Hepatocyte (in vitro differentiated cells): Measurements from ENCODE around the gene KDELR3. TPM values are rescaled to one million over a fixed set of nuclear protein-coding genes. Genes with fewer than 3 reads are reported as not detected.

Experiments used
- DNase-seq: peaks from one replicate; pipeline ENCODE4 v3.0.0-alpha.2; 2016; ENCODE audit warnings: low spot score
- H2AFZ ChIP-seq: fragments of 200-600 bp; sonication (generic); 2 replicates; pipeline ENCODE4 v1.6.0; 2016; ENCODE audit warnings: antibody characterized with exemption, mild to moderate bottlenecking
- H3K27ac ChIP-seq: fragments of 200-600 bp; sonication (generic); 2 replicates; pipeline ENCODE4 v1.5.1; 2016; ENCODE audit warnings: mild to moderate bottlenecking
- H3K27me3 ChIP-seq: fragments of 200-600 bp; sonication (generic); 2 replicates; pipeline ENCODE4 v1.6.1; 2016
- H3K36me3 ChIP-seq: fragments of 200-600 bp; sonication (generic); replicated peaks from 2 replicates; pipeline ENCODE4 v1.5.1; 2016; ENCODE audit warnings: low read depth; ENCODE audit not compliant: insufficient read depth
- H3K4me1 ChIP-seq: fragments of 200-600 bp; sonication (generic); 2 replicates; pipeline ENCODE4 v1.5.1; 2016; ENCODE audit warnings: mild to moderate bottlenecking, moderate library complexity; ENCODE audit not compliant: insufficient read depth
- H3K4me2 ChIP-seq: fragments of 200-600 bp; sonication (generic); 2 replicates; pipeline ENCODE4 v1.6.0; 2016
- H3K4me3 ChIP-seq: fragments of 200-600 bp; sonication (generic); 2 replicates; pipeline ENCODE4 v1.5.1; 2016; ENCODE audit warnings: mild to moderate bottlenecking
- H3K79me2 ChIP-seq: fragments of 200-600 bp; sonication (generic); 2 replicates; pipeline ENCODE4 v1.6.0; 2017; ENCODE audit warnings: mild to moderate bottlenecking
- H3K9me2 ChIP-seq: fragments of 200-600 bp; sonication (generic); replicated peaks from 2 replicates; pipeline ENCODE4 v1.6.0; 2017; ENCODE audit warnings: mild to moderate bottlenecking; ENCODE audit not compliant: insufficient read depth
- H3K9me3 ChIP-seq: fragments of 200-600 bp; sonication (generic); 2 replicates; pipeline ENCODE4 v1.5.1; 2016; ENCODE audit warnings: low read depth, mild to moderate bottlenecking
- H4K20me1 ChIP-seq: fragments of 200-600 bp; sonication (generic); 2 replicates; pipeline ENCODE4 v1.6.0; 2016; ENCODE audit warnings: mild to moderate bottlenecking; ENCODE audit not compliant: insufficient read depth, poor library complexity, severe bottlenecking
- CTCF ChIP-seq: fragments of 200-600 bp; sonication (generic); IDR thresholded peaks from 2 replicates; pipeline ENCODE4 v1.5.1; 2016; ENCODE audit warnings: antibody characterized with exemption, mild to moderate bottlenecking; ENCODE audit not compliant: poor library complexity
- EZH2 ChIP-seq: fragments of 200-600 bp; sonication (generic); IDR thresholded peaks from 2 replicates; pipeline ENCODE4 v1.6.1; 2016; ENCODE audit warnings: antibody characterized with exemption, mild to moderate bottlenecking, borderline replicate concordance
- EZH2phosphoT487 ChIP-seq: fragments of 200-600 bp; sonication (generic); IDR thresholded peaks from one replicate; pipeline ENCODE4 v1.6.1; 2018; ENCODE audit warnings: antibody characterized with exemption, mild to moderate bottlenecking, low read depth, moderate library complexity; ENCODE audit not compliant: unreplicated experiment, severe bottlenecking
- WGBS: methylation state at CpG from one replicate; pipeline ENCODE4 v1.1.6; 2016; ENCODE audit warnings: low lambda C conversion rate; ENCODE audit errors: missing lambda C conversion rate; 5-methylcytosine and 5-hydroxymethylcytosine counted together
- polyA plus RNA-seq: library from polyadenylated mRNA; unstranded; fragments of >200 nt; fragmentation: Nextera tagmentation; extraction: Ambion mirVana; gene quantifications from 2 replicates; pipeline ENCODE4 v1.2.1, GENCODE V29; 2016
- total RNA-seq: library from RNA; depleted of rRNA; stranded (reverse); fragments of >200 nt; gene quantifications from 2 replicates; pipeline ENCODE4 v1.2.3, GENCODE V29; 2014

The KDELR3 gene
- total and polyA plus RNA-seq, 2 experiments from 2014 or later = 92.4 to 171 TPM

GRCh38 chr22:38440747-38441350 is 27.0 kb upstream of the KDELR3 start:
- 88% methylated on average over 14 of the region's 14 CpGs for WGBS
- Histone ChIP-seq H3K9me3 (no peaks in the 10 kb centered on the region), H3K4me2 (no peak overlapping the region), H3K36me3 (no peaks in the 10 kb centered on the region), H4K20me1 (no peaks in the 10 kb centered on the region), H2AFZ (no peak overlapping the region), H3K79me2 (no peaks in the 10 kb centered on the region), H3K27ac (no peak overlapping the region), H3K4me1 (no peaks in the 10 kb centered on the region), H3K27me3 (no peaks in the 10 kb centered on the region), H3K4me3 (no peak overlapping the region), H3K9me2 (no peaks in the 10 kb centered on the region)
- no peak for TF ChIP-seq EZH2
- no peak for TF ChIP-seq EZH2phosphoT487
- DNase-seq = no peak

GRCh38 chr22:38441620-38442287 is 26.1 kb upstream of the KDELR3 start:
- H3K27ac ChIP-seq = no peak overlapping the region
- no peak for DNase-seq
- no peaks in the 10 kb centered on the region for H3K36me3 ChIP-seq
- H2AFZ ChIP-seq = no peak overlapping the region
- no peaks in the 10 kb centered on the region for H3K9me2 ChIP-seq
- no peak overlapping the region for H3K4me3 ChIP-seq
- H3K27me3 ChIP-seq = no peaks in the 10 kb centered on the region
- no peak overlapping the region for H3K4me2 ChIP-seq
- H3K79me2 ChIP-seq = no peaks in the 10 kb centered on the region
- TF ChIP-seq CTCF = no peak
- no peak for TF ChIP-seq EZH2phosphoT487
- TF ChIP-seq EZH2 = no peak
- H3K9me3 ChIP-seq = no peaks in the 10 kb centered on the region
- no peaks in the 10 kb centered on the region for H3K4me1 ChIP-seq
- no peaks in the 10 kb centered on the region for H4K20me1 ChIP-seq
- 87% methylated on average over 16 of the region's 16 CpGs for WGBS

GRCh38 chr22:38442967-38443627 is 24.8 kb upstream of the KDELR3 start:
- Histone ChIP-seq H4K20me1 (no peaks in the 10 kb centered on the region), H3K4me2 (no peak overlapping the region), H3K4me3 (no peak overlapping the region), H2AFZ (no peak overlapping the region), H3K9me3 (no peaks in the 10 kb centered on the region), H3K36me3 (no peaks in the 10 kb centered on the region), H3K27me3 (no peaks in the 10 kb centered on the region), H3K79me2 (no peaks in the 10 kb centered on the region), H3K27ac (no peak overlapping the region), H3K4me1 (no peaks in the 10 kb centered on the region), H3K9me2 (no peaks in the 10 kb centered on the region)
- TF ChIP-seq EZH2 (no peak), CTCF (no peak), EZH2phosphoT487 (no peak)
- no peak for DNase-seq
- WGBS = 76% methylated on average over 13 of the region's 13 CpGs
